Stimulated activated CD8-positive, alpha-beta memory T cell treated with anti-CD3 and anti-CD28 coated beads, Interleukin-12 subunit alpha, Interleukin-12 subunit beta, amount 100 ng/mL, for 4 hours (primary cell): ENCODE data around the gene INF2.

Source experiments
- DNase-seq: peaks from one replicate; pipeline ENCODE4 v3.0.0-alpha.2; 2020; ENCODE audit warnings: low read depth

The INF2 gene

GRCh38 chr14:104770851-104771272 lies 81.4 kb downstream of the INF2 start:
- DNase-seq = no peak

- DNase-seq = no peak
These were observed 82.0 kb downstream of the INF2 start for GRCh38 chr14:104771374-104771773.
